H9 (cell line): ENCODE results near the gene CCDC89. TPM values are rescaled to one million over a fixed set of nuclear protein-coding genes. Genes with fewer than 3 reads are reported as not detected.

Source experiments
- DNase-seq: peaks from one replicate; pipeline ENCODE4 v3.0.0-alpha.2; 2017
- H2AFZ ChIP-seq: one replicate; pipeline ENCODE4 v1.6.1; 2013; ENCODE audit warnings: mild to moderate bottlenecking, low read length, control low read depth, moderate library complexity
- H2AK5ac ChIP-seq: 2 replicates; pipeline ENCODE4 v1.6.1; 2013; ENCODE audit warnings: low read length, control low read depth, mixed read lengths; ENCODE audit not compliant: insufficient read length
- H2BK120ac ChIP-seq: one replicate; pipeline ENCODE4 v1.6.1; 2013; ENCODE audit warnings: low read depth, mild to moderate bottlenecking, low read length, control low read depth, inconsistent platforms; ENCODE audit not compliant: poor library complexity, severe bottlenecking
- H2BK12ac ChIP-seq: 2 replicates; pipeline ENCODE4 v1.6.1; 2013; ENCODE audit warnings: low read length, control low read depth, mixed read lengths, low read depth; ENCODE audit not compliant: insufficient read length
- H2BK15ac ChIP-seq: 2 replicates; pipeline ENCODE4 v1.6.1; 2013; ENCODE audit warnings: low read depth, low read length, control low read depth
- H2BK20ac ChIP-seq: one replicate; pipeline ENCODE4 v1.6.1; 2013; ENCODE audit warnings: low read depth, mild to moderate bottlenecking, low read length, control low read depth, inconsistent platforms; ENCODE audit not compliant: poor library complexity, severe bottlenecking
- H2BK5ac ChIP-seq: 2 replicates; pipeline ENCODE4 v1.6.1; 2013; ENCODE audit warnings: low read length, control low read depth, mixed read lengths; ENCODE audit not compliant: insufficient read length
- H3K14ac ChIP-seq: 2 replicates; pipeline ENCODE4 v1.6.1; 2013; ENCODE audit warnings: low read length, control low read depth; ENCODE audit not compliant: insufficient read depth
- H3K18ac ChIP-seq: 2 replicates; pipeline ENCODE4 v1.6.1; 2013; ENCODE audit warnings: low read depth, mild to moderate bottlenecking, mixed read lengths, low read length, control low read depth; ENCODE audit not compliant: insufficient read length
- H3K23ac ChIP-seq: 2 replicates; pipeline ENCODE4 v1.6.1; 2013; ENCODE audit warnings: low read length, control low read depth, mixed read lengths, low read depth; ENCODE audit not compliant: insufficient read length
- H3K23me2 ChIP-seq: 2 replicates; pipeline ENCODE4 v1.6.1; 2013; ENCODE audit warnings: low read depth, mild to moderate bottlenecking, mixed read lengths, low read length, control low read depth; ENCODE audit not compliant: insufficient read length, poor library complexity, severe bottlenecking
- H3K27ac ChIP-seq: 2 replicates; pipeline ENCODE4 v1.5.1; 2013; ENCODE audit warnings: low read length, control low read depth, mixed read lengths, low read depth; ENCODE audit not compliant: insufficient read length
- H3K27me3 ChIP-seq: 2 replicates; pipeline ENCODE4 v1.6.1; 2013; ENCODE audit warnings: low read length, control low read depth, inconsistent platforms; ENCODE audit not compliant: insufficient read depth
- H3K4ac ChIP-seq: 2 replicates; pipeline ENCODE4 v1.6.1; 2013; ENCODE audit warnings: low read depth, mild to moderate bottlenecking, control low read depth, inconsistent platforms, low read length, moderate library complexity
- H3K4me1 ChIP-seq: 2 replicates; pipeline ENCODE4 v1.6.1; 2013; ENCODE audit warnings: low read length, control low read depth, inconsistent platforms; ENCODE audit not compliant: insufficient read depth
- H3K4me2 ChIP-seq: 2 replicates; pipeline ENCODE4 v1.6.1; 2013; ENCODE audit warnings: low read length, control low read depth, mixed read lengths; ENCODE audit not compliant: insufficient read length, insufficient read depth
- H3K56ac ChIP-seq: 2 replicates; pipeline ENCODE4 v1.6.1; 2013; ENCODE audit warnings: low read depth, mild to moderate bottlenecking, mixed read lengths, low read length, control low read depth; ENCODE audit not compliant: insufficient read length
- H3K79me1 ChIP-seq: 2 replicates; pipeline ENCODE4 v1.6.1; 2013; ENCODE audit warnings: low read depth, mild to moderate bottlenecking, moderate library complexity, low read length, control low read depth, inconsistent platforms; ENCODE audit not compliant: insufficient read depth, poor library complexity, severe bottlenecking
- H3K79me2 ChIP-seq: 2 replicates; pipeline ENCODE4 v1.6.1; 2013; ENCODE audit warnings: low read length, control low read depth, inconsistent platforms; ENCODE audit not compliant: insufficient read depth
- H3K9ac ChIP-seq: 2 replicates; pipeline ENCODE4 v1.6.1; 2013; ENCODE audit warnings: low read length, control low read depth, mixed read lengths; ENCODE audit not compliant: insufficient read length; ENCODE audit errors: extremely low read depth
- H3K9me3 ChIP-seq: one replicate; pipeline ENCODE4 v1.6.1; 2013; ENCODE audit warnings: low read depth, low read length, inconsistent platforms; ENCODE audit not compliant: control insufficient read depth
- H3T11ph ChIP-seq: one replicate; pipeline ENCODE4 v1.6.1; 2013; ENCODE audit warnings: mild to moderate bottlenecking, low read length, control low read depth, inconsistent platforms
- H4K20me1 ChIP-seq: one replicate; pipeline ENCODE4 v1.6.1; 2013; ENCODE audit not compliant: control insufficient read depth, insufficient read length, insufficient read depth
- H4K5ac ChIP-seq: 2 replicates; pipeline ENCODE4 v1.6.1; 2013; ENCODE audit warnings: low read depth, mild to moderate bottlenecking, mixed read lengths, low read length, control low read depth; ENCODE audit not compliant: insufficient read length
- H4K8ac ChIP-seq: replicated peaks from 2 replicates; pipeline ENCODE4 v1.6.1; 2013; ENCODE audit warnings: low read length, control low read depth, mixed read lengths, low read depth; ENCODE audit not compliant: insufficient read length
- H4K91ac ChIP-seq: 2 replicates; pipeline ENCODE4 v1.6.1; 2013; ENCODE audit warnings: low read depth, mild to moderate bottlenecking, moderate library complexity, mixed read lengths, low read length, control low read depth; ENCODE audit not compliant: insufficient read length
- H3K27ac Mint-ChIP-seq, 3 experiments: 2 replicates in 2 of 3; 3 replicates in 1 of 3; pipeline ENCODE4 v1.8.0; 2020 to 2021; ENCODE audit warnings: mixed read lengths in 3 of 3, mild to moderate bottlenecking in 1 of 3, moderate library complexity in 1 of 3
- H3K27me3 Mint-ChIP-seq: 2 replicates; pipeline ENCODE4 v1.8.0; 2021; ENCODE audit warnings: low read depth, mild to moderate bottlenecking, moderate library complexity, mixed read lengths
- H3K36me3 Mint-ChIP-seq, 3 experiments: 2 replicates in 2 of 3; 3 replicates in 1 of 3; pipeline ENCODE4 v1.8.0; 2020 to 2021; ENCODE audit warnings: low read depth in 3 of 3, mixed read lengths in 3 of 3; ENCODE audit not compliant: insufficient read depth in 1 of 3
- H3K4me1 Mint-ChIP-seq, 2 experiments: 2 replicates each; pipeline ENCODE4 v1.8.0; 2020; ENCODE audit warnings: mixed read lengths in 2 of 2
- H3K4me3 Mint-ChIP-seq, 2 experiments: 2 replicates in 1 of 2; 3 replicates in 1 of 2; pipeline ENCODE4 v1.8.0; 2020 to 2021; ENCODE audit warnings: mild to moderate bottlenecking in 2 of 2, mixed read lengths in 2 of 2, moderate library complexity in 1 of 2
- H3K9me3 Mint-ChIP-seq, 2 experiments: 2 replicates in 1 of 2; 3 replicates in 1 of 2; pipeline ENCODE4 v1.8.0; 2020; ENCODE audit warnings: mild to moderate bottlenecking in 2 of 2, mixed read lengths in 2 of 2, moderate library complexity in 1 of 2
- CTCF ChIP-seq: fragments of 200-600 bp; sonication (generic); conservative IDR thresholded peaks from 3 replicates; pipeline ENCODE4 v1.8.0; 2021; ENCODE audit warnings: antibody characterized with exemption, mild to moderate bottlenecking
- WGBS: extraction: QIAGEN DNeasy Blood & Tissue Kit; methylation state at CpG from one replicate; pipeline ENCODE4 v1.1.7; 2013; ENCODE audit warnings: missing lambda C conversion rate, low lambda C conversion rate, mixed read lengths; ENCODE audit not compliant: insufficient read length; ENCODE audit errors: extremely low coverage; 5-methylcytosine and 5-hydroxymethylcytosine counted together
- total RNA-seq: library from RNA; stranded (reverse); gene quantifications from 2 replicates; pipeline ENCODE4 v1.2.1, GENCODE V29; 2021

CCDC89 gene
- total RNA-seq, 1 experiment from 2014 or later, result not detected

- no peaks in the 10 kb centered on the region for H4K20me1 ChIP-seq
- no peaks in the 10 kb centered on the region for H3K79me1 ChIP-seq
- Mint-ChIP-seq H3K9me3 (no peaks in the 10 kb centered on the region), H3K27me3 (peaks cover 3% of the 10 kb centered on the region; the same call in 1 of the 2 replicates), H3K4me3 (no peak overlapping the region), H3K4me1 (peaks cover 30 to 49% of the 10 kb centered on the region in 2 experiments), H3K27ac (peak overlapping the region in 1 of 3 experiments; percentile 7; a peak in 1 of 7 replicates), H3K36me3 (peaks cover 0 to 13% (median 9%) of the 10 kb centered on the region in 3 experiments; a peak in 4 of 7 replicates)
- no peak overlapping the region for H3K56ac ChIP-seq
- H2AK5ac ChIP-seq, result no peak overlapping the region
- H2BK120ac ChIP-seq, result no peak overlapping the region
- no peak overlapping the region for H4K8ac ChIP-seq
- WGBS, result no CpG with 5 or more reads among the region's 5 CpGs
- H3K23ac ChIP-seq, result no peak overlapping the region
- H3K14ac ChIP-seq, result no peak overlapping the region
- H2BK5ac ChIP-seq, result no peak overlapping the region
- H3K23me2 ChIP-seq, result peaks cover 3% of the 10 kb centered on the region
- peaks cover 4% of the 10 kb centered on the region for H3K4me1 ChIP-seq
- H3K4ac ChIP-seq, result no peak overlapping the region
- H3K79me2 ChIP-seq, result no peaks in the 10 kb centered on the region
- no peak overlapping the region for H3T11ph ChIP-seq
- no peaks in the 10 kb centered on the region for H3K27me3 ChIP-seq
- H3K4me2 ChIP-seq, result no peak overlapping the region
- H3K9ac ChIP-seq, result no peak overlapping the region
- peak overlapping the region; percentile 23 for H2AFZ ChIP-seq
- H2BK15ac ChIP-seq, result peak overlapping the region; percentile 82; the same call in 1 of the 2 replicates
- TF ChIP-seq CTCF, result no peak
- no peak overlapping the region for H3K18ac ChIP-seq
- H3K27ac ChIP-seq, result no peak overlapping the region
- H3K9me3 ChIP-seq, result no peaks in the 10 kb centered on the region
- no peak overlapping the region for H4K91ac ChIP-seq
- no peak overlapping the region for H2BK20ac ChIP-seq
- H2BK12ac ChIP-seq, result no peak overlapping the region
- no peak overlapping the region for H4K5ac ChIP-seq
- DNase-seq, result no peak
Measured at GRCh38 chr11:85723088-85723487, 37.1 kb upstream of the CCDC89 start.
